Measurements from ENCODE around the gene PAN3. TPM values are rescaled to one million over a fixed set of nuclear protein-coding genes. Genes with fewer than 3 reads are reported as not detected.

The PAN3 gene
- total and polyA plus RNA-seq, 10 donors = 18.4 to 85.8 (median 70.1) TPM

DNA sequence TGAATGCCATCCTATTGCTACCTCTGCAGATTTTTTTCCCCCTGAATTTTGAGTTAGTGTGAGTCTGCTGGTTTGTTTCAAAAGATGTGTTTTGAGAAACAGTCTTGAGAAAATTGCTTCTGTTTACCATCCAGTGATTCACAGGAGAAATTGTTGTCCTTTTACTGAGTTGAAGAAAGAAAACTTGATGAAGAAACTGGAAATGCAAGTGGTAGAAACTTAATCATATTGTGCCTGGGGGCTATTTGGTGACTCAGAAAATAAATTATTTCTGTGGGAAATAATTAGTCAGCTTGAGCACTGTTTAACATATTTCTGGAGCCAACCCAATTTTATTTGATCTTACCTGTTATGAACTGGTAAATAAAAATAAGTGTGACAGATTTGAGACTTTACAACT, 35.4 kb downstream of the PAN3 start:
- Histone ChIP-seq H3K27me3 (replicated peaks in 1 of 7) (no peaks in the 10 kb centered on the region), H3K4me1 (peaks cover 0 to 27% (median 0%) of the 10 kb centered on the region in 6 donors), H3K27ac (no peak overlapping the region), H3K4me3 (no peak overlapping the region), H3K36me3 (peaks cover 0 to 55% (median 17%) of the 10 kb centered on the region in 6 donors), H3K9me3 (no peaks in the 10 kb centered on the region)
- TF ChIP-seq, protein P1, sequence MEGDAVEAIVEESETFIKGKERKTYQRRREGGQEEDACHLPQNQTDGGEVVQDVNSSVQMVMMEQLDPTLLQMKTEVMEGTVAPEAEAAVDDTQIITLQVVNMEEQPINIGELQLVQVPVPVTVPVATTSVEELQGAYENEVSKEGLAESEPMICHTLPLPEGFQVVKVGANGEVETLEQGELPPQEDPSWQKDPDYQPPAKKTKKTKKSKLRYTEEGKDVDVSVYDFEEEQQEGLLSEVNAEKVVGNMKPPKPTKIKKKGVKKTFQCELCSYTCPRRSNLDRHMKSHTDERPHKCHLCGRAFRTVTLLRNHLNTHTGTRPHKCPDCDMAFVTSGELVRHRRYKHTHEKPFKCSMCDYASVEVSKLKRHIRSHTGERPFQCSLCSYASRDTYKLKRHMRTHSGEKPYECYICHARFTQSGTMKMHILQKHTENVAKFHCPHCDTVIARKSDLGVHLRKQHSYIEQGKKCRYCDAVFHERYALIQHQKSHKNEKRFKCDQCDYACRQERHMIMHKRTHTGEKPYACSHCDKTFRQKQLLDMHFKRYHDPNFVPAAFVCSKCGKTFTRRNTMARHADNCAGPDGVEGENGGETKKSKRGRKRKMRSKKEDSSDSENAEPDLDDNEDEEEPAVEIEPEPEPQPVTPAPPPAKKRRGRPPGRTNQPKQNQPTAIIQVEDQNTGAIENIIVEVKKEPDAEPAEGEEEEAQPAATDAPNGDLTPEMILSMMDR (IDR thresholded peaks at IDR 0.05 in 8 of 11, conservative IDR thresholded peaks at IDR 0.05 in 3 of 11) = no peak
- DNase-seq = no peak
- intact Hi-C loops (cut with DNase I; ENCODE audit: low total_unique reads) = no loop called here

DNA sequence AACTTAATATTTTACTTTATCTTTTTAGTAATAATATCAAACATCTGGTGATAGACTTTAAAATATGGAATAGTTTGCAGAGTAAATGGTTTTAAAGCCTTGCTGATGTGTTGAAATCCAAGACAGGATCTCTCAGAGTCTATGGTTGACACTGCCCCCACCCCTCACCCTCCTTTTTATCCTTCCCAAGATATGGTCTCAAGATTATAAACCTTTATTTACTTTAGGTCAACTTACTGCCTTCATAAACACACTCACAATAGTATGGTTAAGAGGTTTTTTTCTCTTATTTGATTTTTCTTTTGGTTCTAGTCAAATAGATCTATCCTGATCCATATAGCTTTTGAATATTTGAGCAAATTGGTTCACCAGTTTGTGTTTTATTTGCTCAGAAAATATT, 39.0 kb downstream of the PAN3 start:
- Histone ChIP-seq H3K27ac (no peak overlapping the region), H3K4me3 (no peak overlapping the region), H3K9me3 (no peaks in the 10 kb centered on the region), H3K4me1 (peaks cover 0 to 12% (median 0%) of the 10 kb centered on the region in 6 donors), H3K36me3 (peaks cover 0 to 59% (median 17%) of the 10 kb centered on the region in 6 donors), H3K27me3 (replicated peaks in 1 of 7) (no peaks in the 10 kb centered on the region)
- no peak for TF ChIP-seq POLR2AphosphoS5 (IDR thresholded peaks at IDR 0.05)
- DNase-seq = no peak
- intact Hi-C loops (cut with DNase I; ENCODE audit: low total_unique reads) = no loop called here

DNA sequence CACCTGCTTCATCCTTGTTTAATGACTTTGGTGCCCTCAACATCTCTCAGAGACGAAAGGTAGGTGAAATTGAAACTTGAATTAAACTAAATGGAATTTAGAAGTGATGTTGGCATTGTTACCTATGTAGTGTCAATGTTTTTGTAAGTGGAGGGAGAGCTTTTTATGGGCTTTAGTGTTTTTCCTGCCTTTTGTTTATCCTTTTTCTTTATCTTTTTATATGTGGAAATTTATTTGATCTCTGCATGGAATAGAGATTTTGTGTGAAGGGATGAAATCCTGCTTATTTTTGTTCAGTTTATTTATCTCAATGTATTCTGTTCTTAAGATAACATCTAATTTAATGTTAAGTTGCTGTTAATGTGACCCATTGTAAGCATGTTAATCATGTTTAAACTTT, 39.5 kb downstream of the PAN3 start:
- intact Hi-C loops (cut with DNase I; ENCODE audit: low total_unique reads) = no loop called here
- no peak for DNase-seq
- H3K4me1 ChIP-seq = peaks cover 0 to 14% (median 0%) of the 10 kb centered on the region in 6 donors
- H3K4me3 ChIP-seq = no peak overlapping the region
- H3K9me3 ChIP-seq = no peaks in the 10 kb centered on the region
- no peak for TF ChIP-seq POLR2AphosphoS5 (IDR thresholded peaks at IDR 0.05)
- TF ChIP-seq POLR2A (IDR thresholded peaks at IDR 0.05) = no peak
- TF ChIP-seq, protein P1 (IDR thresholded peaks at IDR 0.05 in 8 of 11, conservative IDR thresholded peaks at IDR 0.05 in 3 of 11) = no peak
- H3K27me3 ChIP-seq (replicated peaks in 1 of 7) = no peaks in the 10 kb centered on the region
- H3K36me3 ChIP-seq = peaks cover 0 to 59% (median 17%) of the 10 kb centered on the region in 6 donors
- WGBS, 5 donors = 98% methylated on average over 1 of the region's 1 CpG
- no peak overlapping the region for H3K27ac ChIP-seq

DNA sequence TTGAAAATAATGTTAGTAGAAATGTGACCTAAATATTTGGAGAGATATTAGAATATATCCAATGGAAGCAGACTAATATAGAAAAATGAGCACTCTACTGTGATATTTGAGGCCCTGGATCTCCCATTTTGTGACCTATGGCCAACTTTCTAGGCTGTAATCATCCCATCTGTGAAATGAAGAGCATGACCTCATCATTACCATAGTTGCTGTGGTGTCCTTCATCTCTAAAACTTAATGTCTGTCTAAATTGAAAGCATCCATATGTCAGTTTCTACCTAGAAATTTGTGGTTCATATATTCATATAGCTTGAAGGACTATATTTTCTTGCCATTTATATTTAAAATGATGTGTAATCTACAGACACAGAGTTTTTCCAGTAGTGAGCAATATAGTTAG, 41.6 kb downstream of the PAN3 start:
- H3K4me3 ChIP-seq = no peak overlapping the region
- H3K27me3 ChIP-seq (replicated peaks in 1 of 7) = no peaks in the 10 kb centered on the region
- intact Hi-C loops (cut with DNase I; ENCODE audit: low total_unique reads) = no loop called here
- peaks cover 0 to 16% (median 0%) of the 10 kb centered on the region in 6 donors for H3K4me1 ChIP-seq
- DNase-seq = no peak
- TF ChIP-seq, protein P1 (IDR thresholded peaks at IDR 0.05 in 8 of 11, conservative IDR thresholded peaks at IDR 0.05 in 3 of 11) = no peak
- TF ChIP-seq POLR2A (IDR thresholded peaks at IDR 0.05) (no peak), POLR2AphosphoS5 (IDR thresholded peaks at IDR 0.05) (no peak)
- H3K27ac ChIP-seq = no peak overlapping the region
- no peaks in the 10 kb centered on the region for H3K9me3 ChIP-seq
- peaks cover 0 to 47% (median 12%) of the 10 kb centered on the region in 6 donors for H3K36me3 ChIP-seq

DNA sequence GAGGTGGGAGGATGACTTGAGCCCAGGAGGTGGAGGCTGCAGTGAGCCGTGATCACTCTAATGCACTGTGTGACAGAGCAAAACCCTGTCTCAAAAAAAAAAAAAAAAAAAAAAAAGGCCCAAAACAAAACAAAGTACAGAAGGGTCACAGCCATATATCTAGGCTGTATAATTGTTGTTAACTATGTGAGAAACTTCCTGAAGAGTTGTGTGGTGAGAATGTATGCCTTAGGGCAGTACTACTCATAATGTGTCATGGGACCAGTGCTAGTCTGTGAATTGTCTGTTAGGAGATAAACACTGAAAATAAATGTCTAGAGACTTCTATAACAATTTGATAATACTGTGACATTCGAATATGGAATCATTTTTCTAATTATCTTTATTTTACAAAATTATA, 43.1 kb downstream of the PAN3 start:
- H3K27me3 ChIP-seq (replicated peaks in 1 of 7) = no peaks in the 10 kb centered on the region
- intact Hi-C loops (cut with DNase I; ENCODE audit: low total_unique reads) = no loop called here
- no peak for TF ChIP-seq POLR2A (IDR thresholded peaks at IDR 0.05)
- TF ChIP-seq, protein P1 (IDR thresholded peaks at IDR 0.05 in 8 of 11, conservative IDR thresholded peaks at IDR 0.05 in 3 of 11) = no peak
- no peak for TF ChIP-seq POLR2AphosphoS5 (IDR thresholded peaks at IDR 0.05)
- H3K9me3 ChIP-seq = no peaks in the 10 kb centered on the region
- peaks cover 0 to 33% (median 8%) of the 10 kb centered on the region in 6 donors for H3K36me3 ChIP-seq
- DNase-seq = no peak
- peaks cover 0 to 16% (median 0%) of the 10 kb centered on the region in 6 donors for H3K4me1 ChIP-seq
- no peak overlapping the region for H3K4me3 ChIP-seq
- H3K27ac ChIP-seq = no peak overlapping the region
- 93 to 99% (median 98%) methylated on average over 2 of the region's 2 CpGs for WGBS, 5 donors
